Left ventricle myocardium inferior (tissue), 1 donor: ENCODE results near the gene GDF11. TPM values are rescaled to one million over a fixed set of nuclear protein-coding genes. Genes with fewer than 3 reads are reported as not detected.

Experiments
- DNase-seq: peaks from one replicate; pipeline ENCODE4 v3.0.0-alpha.2; 2020
- H3K27ac ChIP-seq: fragments of 200-600 bp; replicated peaks from 2 replicates; pipeline ENCODE4 v1.8.0; 2021
- H3K27me3 ChIP-seq: fragments of 200-600 bp; 2 replicates; pipeline ENCODE4 v1.8.0; 2021; ENCODE audit warnings: low read depth
- H3K36me3 ChIP-seq: fragments of 200-600 bp; 2 replicates; pipeline ENCODE4 v1.8.0; 2021
- H3K4me1 ChIP-seq: fragments of 200-600 bp; 2 replicates; pipeline ENCODE4 v1.8.0; 2021
- H3K4me3 ChIP-seq: fragments of 200-600 bp; 2 replicates; pipeline ENCODE4 v1.8.0; 2021; ENCODE audit warnings: mild to moderate bottlenecking, moderate library complexity
- H3K9me3 ChIP-seq: fragments of 200-600 bp; replicated peaks from 2 replicates; pipeline ENCODE4 v1.8.0; 2021
- CTCF ChIP-seq: fragments of 200-600 bp; IDR thresholded peaks from 2 replicates; pipeline ENCODE4 v1.8.0; 2021; ENCODE audit warnings: antibody characterized with exemption, mild to moderate bottlenecking, borderline replicate concordance
- intact Hi-C: fragments of 100-400 bp; cut with micrococcal nuclease; formaldehyde crosslinking; loops from one replicate; pipeline ENCODE4 v1.11.0; 2022
- total RNA-seq: library from RNA; stranded (reverse); fragmentation: NEBNext Ultra II Directional; extraction: Animal tissue kit (Norgen Biotek cat#: 25700); gene quantifications from one replicate; pipeline ENCODE4 v1.2.1, GENCODE V29; 2021
- donor health status: DM: no; HTN: yes; CAD: no; lungs with severe emphysema.

The GDF11 gene
- total RNA-seq, 1 donor from 2014 or later: 15.6 TPM

- intact Hi-C loops: no loop called here
- Histone ChIP-seq H3K4me1 (no peaks in the 10 kb centered on the region), H3K4me3 (no peak overlapping the region), H3K36me3 (peaks cover 62% of the 10 kb centered on the region), H3K9me3 (no peaks in the 10 kb centered on the region), H3K27me3 (no peaks in the 10 kb centered on the region), H3K27ac (no peak overlapping the region)
- no peak for TF ChIP-seq CTCF
- no peak for DNase-seq
These were observed 17.7 kb downstream of the GDF11 start for GRCh38 chr12:55760663-55761062.

- no peaks in the 10 kb centered on the region for H3K9me3 ChIP-seq
- no peak for DNase-seq
- no peak overlapping the region for H3K27ac ChIP-seq
- H3K27me3 ChIP-seq: no peaks in the 10 kb centered on the region
- peaks cover 49% of the 10 kb centered on the region for H3K36me3 ChIP-seq
- intact Hi-C loops: no loop called here
- TF ChIP-seq CTCF: no peak
- H3K4me3 ChIP-seq: no peak overlapping the region
- H3K4me1 ChIP-seq: no peaks in the 10 kb centered on the region
These were observed 19.7 kb downstream of the GDF11 start for GRCh38 chr12:55762646-55763045.

- Histone ChIP-seq H3K9me3 (no peaks in the 10 kb centered on the region), H3K27ac (no peak overlapping the region), H3K36me3 (peaks cover 28% of the 10 kb centered on the region), H3K4me3 (no peak overlapping the region), H3K27me3 (no peaks in the 10 kb centered on the region), H3K4me1 (no peaks in the 10 kb centered on the region)
- no peak for TF ChIP-seq CTCF
- no peak for DNase-seq
- intact Hi-C loops: no loop called here
These were observed 22.9 kb downstream of the GDF11 start for GRCh38 chr12:55765736-55766290.

GRCh38 chr12:55767156-55767555, 24.2 kb downstream of the GDF11 start:
- intact Hi-C loops: no loop called here
- no peak for DNase-seq
- Histone ChIP-seq H3K9me3 (no peaks in the 10 kb centered on the region), H3K4me3 (no peak overlapping the region), H3K27me3 (no peaks in the 10 kb centered on the region), H3K36me3 (peaks cover 40% of the 10 kb centered on the region), H3K4me1 (no peaks in the 10 kb centered on the region), H3K27ac (no peak overlapping the region)
- TF ChIP-seq CTCF: no peak

GRCh38 chr12:55771736-55772135, 28.8 kb downstream of the GDF11 start:
- DNase-seq: no peak
- Histone ChIP-seq H3K27ac (no peak overlapping the region), H3K4me3 (no peak overlapping the region), H3K36me3 (peaks cover 30% of the 10 kb centered on the region), H3K9me3 (no peaks in the 10 kb centered on the region), H3K27me3 (no peaks in the 10 kb centered on the region), H3K4me1 (no peaks in the 10 kb centered on the region)
- intact Hi-C loops: no loop called here
- TF ChIP-seq CTCF: no peak
